NCI-H510A treated with DMSO at 0.1 percent for 48 hours (cell line): ENCODE results near the gene MLLT10.

ENCODE experiments used
- DNase-seq: peaks from one replicate; lab custom pipeline; 2025; lab: John Stamatoyannopoulos, UW

The MLLT10 gene

GRCh38 chr10:21517134-21518031, 16.6 kb upstream of the MLLT10 start:
- no peak for DNase-seq

GRCh38 chr10:21518149-21518640, 15.8 kb upstream of the MLLT10 start:
- peak; percentile 73 for DNase-seq

- DNase-seq, result no peak
These were observed 15.2 kb upstream of the MLLT10 start for GRCh38 chr10:21518641-21519396.

GRCh38 chr10:21519397-21519933, 14.6 kb upstream of the MLLT10 start:
- no peak for DNase-seq

GRCh38 chr10:21519941-21520436, 14.0 kb upstream of the MLLT10 start:
- peak; percentile 20 for DNase-seq

GRCh38 chr10:21520509-21520908, 13.5 kb upstream of the MLLT10 start:
- DNase-seq, result no peak

- DNase-seq, result no peak
These were observed 13.1 kb upstream of the MLLT10 start for GRCh38 chr10:21520949-21521348.

GRCh38 chr10:21521751-21522533, 12.1 kb upstream of the MLLT10 start:
- no peak for DNase-seq

GRCh38 chr10:21522631-21523406, 11.2 kb upstream of the MLLT10 start:
- DNase-seq, result no peak

- DNase-seq, result peak; percentile 29
These were observed 10.4 kb upstream of the MLLT10 start for GRCh38 chr10:21523557-21524008.

GRCh38 chr10:21524131-21524525, 9.9 kb upstream of the MLLT10 start:
- DNase-seq, result no peak

- peak; percentile 70 for DNase-seq
These were observed 9.3 kb upstream of the MLLT10 start for GRCh38 chr10:21524526-21525366.

GRCh38 chr10:21525367-21526187, 8.5 kb upstream of the MLLT10 start, which contains the start of gene SKIDA1:
Gene SKIDA1 (minus strand): TSS chr10:21525682. CDS start chr10:21517822, 7,860 bp downstream.
- DNase-seq, result peak; percentile 83

GRCh38 chr10:21526188-21526859, 7.7 kb upstream of the MLLT10 start:
- peak; percentile 80 for DNase-seq

- DNase-seq, result peak; percentile 52
These were observed 7.0 kb upstream of the MLLT10 start for GRCh38 chr10:21526860-21527597.

- peak; percentile 60 for DNase-seq
These were observed 6.3 kb upstream of the MLLT10 start for GRCh38 chr10:21527598-21528235.
